H9 (cell line): ENCODE results near the gene ASTN1. TPM values are rescaled to one million over a fixed set of nuclear protein-coding genes. Genes with fewer than 3 reads are reported as not detected.

Source experiments
- DNase-seq: peaks from one replicate; pipeline ENCODE4 v3.0.0-alpha.2; 2017
- H2AFZ ChIP-seq: one replicate; pipeline ENCODE4 v1.6.1; 2013; ENCODE audit warnings: mild to moderate bottlenecking, low read length, control low read depth, moderate library complexity
- H2AK5ac ChIP-seq: 2 replicates; pipeline ENCODE4 v1.6.1; 2013; ENCODE audit warnings: low read length, control low read depth, mixed read lengths; ENCODE audit not compliant: insufficient read length
- H2BK120ac ChIP-seq: one replicate; pipeline ENCODE4 v1.6.1; 2013; ENCODE audit warnings: low read depth, mild to moderate bottlenecking, low read length, control low read depth, inconsistent platforms; ENCODE audit not compliant: poor library complexity, severe bottlenecking
- H2BK12ac ChIP-seq: 2 replicates; pipeline ENCODE4 v1.6.1; 2013; ENCODE audit warnings: low read length, control low read depth, mixed read lengths, low read depth; ENCODE audit not compliant: insufficient read length
- H2BK15ac ChIP-seq: 2 replicates; pipeline ENCODE4 v1.6.1; 2013; ENCODE audit warnings: low read depth, low read length, control low read depth
- H2BK20ac ChIP-seq: one replicate; pipeline ENCODE4 v1.6.1; 2013; ENCODE audit warnings: low read depth, mild to moderate bottlenecking, low read length, control low read depth, inconsistent platforms; ENCODE audit not compliant: poor library complexity, severe bottlenecking
- H2BK5ac ChIP-seq: 2 replicates; pipeline ENCODE4 v1.6.1; 2013; ENCODE audit warnings: low read length, control low read depth, mixed read lengths; ENCODE audit not compliant: insufficient read length
- H3K14ac ChIP-seq: 2 replicates; pipeline ENCODE4 v1.6.1; 2013; ENCODE audit warnings: low read length, control low read depth; ENCODE audit not compliant: insufficient read depth
- H3K18ac ChIP-seq: 2 replicates; pipeline ENCODE4 v1.6.1; 2013; ENCODE audit warnings: low read depth, mild to moderate bottlenecking, mixed read lengths, low read length, control low read depth; ENCODE audit not compliant: insufficient read length
- H3K23ac ChIP-seq: 2 replicates; pipeline ENCODE4 v1.6.1; 2013; ENCODE audit warnings: low read length, control low read depth, mixed read lengths, low read depth; ENCODE audit not compliant: insufficient read length
- H3K23me2 ChIP-seq: 2 replicates; pipeline ENCODE4 v1.6.1; 2013; ENCODE audit warnings: low read depth, mild to moderate bottlenecking, mixed read lengths, low read length, control low read depth; ENCODE audit not compliant: insufficient read length, poor library complexity, severe bottlenecking
- H3K27ac ChIP-seq: 2 replicates; pipeline ENCODE4 v1.5.1; 2013; ENCODE audit warnings: low read length, control low read depth, mixed read lengths, low read depth; ENCODE audit not compliant: insufficient read length
- H3K27me3 ChIP-seq: 2 replicates; pipeline ENCODE4 v1.6.1; 2013; ENCODE audit warnings: low read length, control low read depth, inconsistent platforms; ENCODE audit not compliant: insufficient read depth
- H3K4ac ChIP-seq: 2 replicates; pipeline ENCODE4 v1.6.1; 2013; ENCODE audit warnings: low read depth, mild to moderate bottlenecking, control low read depth, inconsistent platforms, low read length, moderate library complexity
- H3K4me1 ChIP-seq: 2 replicates; pipeline ENCODE4 v1.6.1; 2013; ENCODE audit warnings: low read length, control low read depth, inconsistent platforms; ENCODE audit not compliant: insufficient read depth
- H3K4me2 ChIP-seq: 2 replicates; pipeline ENCODE4 v1.6.1; 2013; ENCODE audit warnings: low read length, control low read depth, mixed read lengths; ENCODE audit not compliant: insufficient read length, insufficient read depth
- H3K56ac ChIP-seq: 2 replicates; pipeline ENCODE4 v1.6.1; 2013; ENCODE audit warnings: low read depth, mild to moderate bottlenecking, mixed read lengths, low read length, control low read depth; ENCODE audit not compliant: insufficient read length
- H3K79me1 ChIP-seq: 2 replicates; pipeline ENCODE4 v1.6.1; 2013; ENCODE audit warnings: low read depth, mild to moderate bottlenecking, moderate library complexity, low read length, control low read depth, inconsistent platforms; ENCODE audit not compliant: insufficient read depth, poor library complexity, severe bottlenecking
- H3K79me2 ChIP-seq: 2 replicates; pipeline ENCODE4 v1.6.1; 2013; ENCODE audit warnings: low read length, control low read depth, inconsistent platforms; ENCODE audit not compliant: insufficient read depth
- H3K9ac ChIP-seq: 2 replicates; pipeline ENCODE4 v1.6.1; 2013; ENCODE audit warnings: low read length, control low read depth, mixed read lengths; ENCODE audit not compliant: insufficient read length; ENCODE audit errors: extremely low read depth
- H3K9me3 ChIP-seq: one replicate; pipeline ENCODE4 v1.6.1; 2013; ENCODE audit warnings: low read depth, low read length, inconsistent platforms; ENCODE audit not compliant: control insufficient read depth
- H3T11ph ChIP-seq: one replicate; pipeline ENCODE4 v1.6.1; 2013; ENCODE audit warnings: mild to moderate bottlenecking, low read length, control low read depth, inconsistent platforms
- H4K20me1 ChIP-seq: one replicate; pipeline ENCODE4 v1.6.1; 2013; ENCODE audit not compliant: control insufficient read depth, insufficient read length, insufficient read depth
- H4K5ac ChIP-seq: 2 replicates; pipeline ENCODE4 v1.6.1; 2013; ENCODE audit warnings: low read depth, mild to moderate bottlenecking, mixed read lengths, low read length, control low read depth; ENCODE audit not compliant: insufficient read length
- H4K8ac ChIP-seq: replicated peaks from 2 replicates; pipeline ENCODE4 v1.6.1; 2013; ENCODE audit warnings: low read length, control low read depth, mixed read lengths, low read depth; ENCODE audit not compliant: insufficient read length
- H4K91ac ChIP-seq: 2 replicates; pipeline ENCODE4 v1.6.1; 2013; ENCODE audit warnings: low read depth, mild to moderate bottlenecking, moderate library complexity, mixed read lengths, low read length, control low read depth; ENCODE audit not compliant: insufficient read length
- H3K27ac Mint-ChIP-seq, 3 experiments: 2 replicates in 2 of 3; 3 replicates in 1 of 3; pipeline ENCODE4 v1.8.0; 2020 to 2021; ENCODE audit warnings: mixed read lengths in 3 of 3, mild to moderate bottlenecking in 1 of 3, moderate library complexity in 1 of 3
- H3K27me3 Mint-ChIP-seq: 2 replicates; pipeline ENCODE4 v1.8.0; 2021; ENCODE audit warnings: low read depth, mild to moderate bottlenecking, moderate library complexity, mixed read lengths
- H3K36me3 Mint-ChIP-seq, 3 experiments: 2 replicates in 2 of 3; 3 replicates in 1 of 3; pipeline ENCODE4 v1.8.0; 2020 to 2021; ENCODE audit warnings: low read depth in 3 of 3, mixed read lengths in 3 of 3; ENCODE audit not compliant: insufficient read depth in 1 of 3
- H3K4me1 Mint-ChIP-seq, 2 experiments: 2 replicates each; pipeline ENCODE4 v1.8.0; 2020; ENCODE audit warnings: mixed read lengths in 2 of 2
- H3K4me3 Mint-ChIP-seq, 2 experiments: 2 replicates in 1 of 2; 3 replicates in 1 of 2; pipeline ENCODE4 v1.8.0; 2020 to 2021; ENCODE audit warnings: mild to moderate bottlenecking in 2 of 2, mixed read lengths in 2 of 2, moderate library complexity in 1 of 2
- H3K9me3 Mint-ChIP-seq, 2 experiments: 2 replicates in 1 of 2; 3 replicates in 1 of 2; pipeline ENCODE4 v1.8.0; 2020; ENCODE audit warnings: mild to moderate bottlenecking in 2 of 2, mixed read lengths in 2 of 2, moderate library complexity in 1 of 2
- WGBS: extraction: QIAGEN DNeasy Blood & Tissue Kit; methylation state at CpG from one replicate; pipeline ENCODE4 v1.1.7; 2013; ENCODE audit warnings: missing lambda C conversion rate, low lambda C conversion rate, mixed read lengths; ENCODE audit not compliant: insufficient read length; ENCODE audit errors: extremely low coverage; 5-methylcytosine and 5-hydroxymethylcytosine counted together
- total RNA-seq: library from RNA; stranded (reverse); gene quantifications from 2 replicates; pipeline ENCODE4 v1.2.1, GENCODE V29; 2021
- TF ChIP-seq, protein P1 (sequence below): fragments of 200-600 bp; sonication (generic); conservative IDR thresholded peaks from 3 replicates; pipeline ENCODE4 v1.8.0; 2021; ENCODE audit warnings: antibody characterized with exemption, mild to moderate bottlenecking

Gene ASTN1
- total RNA-seq, 1 experiment from 2014 or later, result 0.98 TPM

DNA sequence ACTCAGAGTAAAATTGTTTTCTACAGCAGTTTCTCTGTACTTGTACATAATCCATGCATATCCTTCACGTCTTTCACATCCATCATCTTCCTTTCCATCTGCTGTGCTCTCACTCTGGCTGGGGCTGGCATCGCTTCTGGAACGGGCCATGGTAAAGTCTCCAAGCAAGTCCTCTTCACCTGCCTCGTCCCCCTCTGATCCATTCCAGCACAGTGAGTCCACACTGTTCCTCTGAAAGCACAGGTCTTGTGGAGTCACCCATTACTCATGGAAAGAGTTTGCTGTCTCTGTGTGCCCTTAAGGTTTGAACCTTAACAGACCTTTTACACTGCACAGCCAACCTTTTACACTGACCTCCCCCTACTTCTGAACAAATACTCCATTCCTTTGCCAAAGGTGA, 313.6 kb downstream of the ASTN1 start:
- no peak overlapping the region for H4K91ac ChIP-seq
- H3K4me1 ChIP-seq, result peaks cover under 1% of the 10 kb centered on the region; the same call in 1 of the 2 replicates
- H2BK5ac ChIP-seq, result no peak overlapping the region
- no peak overlapping the region for H3K9ac ChIP-seq
- no peaks in the 10 kb centered on the region for H3K79me1 ChIP-seq
- no peaks in the 10 kb centered on the region for H3K9me3 Mint-ChIP-seq
- DNase-seq, result no peak
- H3K14ac ChIP-seq, result no peak overlapping the region
- no peak overlapping the region for H3K4me2 ChIP-seq
- no peak overlapping the region for H3K4ac ChIP-seq
- H2AFZ ChIP-seq, result no peak overlapping the region
- no peak overlapping the region for H3K56ac ChIP-seq
- no peak overlapping the region for H3T11ph ChIP-seq
- no peak overlapping the region for H3K18ac ChIP-seq
- H3K23me2 ChIP-seq, result no peaks in the 10 kb centered on the region
- H4K20me1 ChIP-seq, result no peaks in the 10 kb centered on the region
- H3K79me2 ChIP-seq, result no peaks in the 10 kb centered on the region
- no peak overlapping the region for H3K4me3 Mint-ChIP-seq
- no peak overlapping the region for H3K27ac ChIP-seq
- no CpG with 5 or more reads among the region's 4 CpGs for WGBS
- H3K27ac Mint-ChIP-seq, result no peak overlapping the region
- no peak overlapping the region for H2BK20ac ChIP-seq
- H2BK120ac ChIP-seq, result no peak overlapping the region
- no peak overlapping the region for H2AK5ac ChIP-seq
- TF ChIP-seq, protein P1, sequence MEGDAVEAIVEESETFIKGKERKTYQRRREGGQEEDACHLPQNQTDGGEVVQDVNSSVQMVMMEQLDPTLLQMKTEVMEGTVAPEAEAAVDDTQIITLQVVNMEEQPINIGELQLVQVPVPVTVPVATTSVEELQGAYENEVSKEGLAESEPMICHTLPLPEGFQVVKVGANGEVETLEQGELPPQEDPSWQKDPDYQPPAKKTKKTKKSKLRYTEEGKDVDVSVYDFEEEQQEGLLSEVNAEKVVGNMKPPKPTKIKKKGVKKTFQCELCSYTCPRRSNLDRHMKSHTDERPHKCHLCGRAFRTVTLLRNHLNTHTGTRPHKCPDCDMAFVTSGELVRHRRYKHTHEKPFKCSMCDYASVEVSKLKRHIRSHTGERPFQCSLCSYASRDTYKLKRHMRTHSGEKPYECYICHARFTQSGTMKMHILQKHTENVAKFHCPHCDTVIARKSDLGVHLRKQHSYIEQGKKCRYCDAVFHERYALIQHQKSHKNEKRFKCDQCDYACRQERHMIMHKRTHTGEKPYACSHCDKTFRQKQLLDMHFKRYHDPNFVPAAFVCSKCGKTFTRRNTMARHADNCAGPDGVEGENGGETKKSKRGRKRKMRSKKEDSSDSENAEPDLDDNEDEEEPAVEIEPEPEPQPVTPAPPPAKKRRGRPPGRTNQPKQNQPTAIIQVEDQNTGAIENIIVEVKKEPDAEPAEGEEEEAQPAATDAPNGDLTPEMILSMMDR, result no peak
- no peak overlapping the region for H4K8ac ChIP-seq
- H3K27me3 ChIP-seq, result no peaks in the 10 kb centered on the region
- H3K23ac ChIP-seq, result no peak overlapping the region
- H2BK12ac ChIP-seq, result no peak overlapping the region
- no peaks in the 10 kb centered on the region; a peak in 1 of 4 replicates for H3K4me1 Mint-ChIP-seq
- H2BK15ac ChIP-seq, result no peak overlapping the region
- H3K9me3 ChIP-seq, result no peaks in the 10 kb centered on the region
- H3K27me3 Mint-ChIP-seq, result no peaks in the 10 kb centered on the region; the same call in 1 of the 2 replicates
- H4K5ac ChIP-seq, result no peak overlapping the region
- no peaks in the 10 kb centered on the region; a peak in 1 of 7 replicates for H3K36me3 Mint-ChIP-seq
